SK-N-SH treated with all-trans-retinoic acid at 6 μM for 48 hours (cell line): ENCODE data around the gene TSN.

Experiments
- POU6F1 ChIP-seq: fragments of 250-450 bp; sonication (Bioruptor Pico); IDR thresholded peaks from 2 replicates; pipeline ENCODE4 v1.8.0; 2021; ENCODE audit warnings: low read depth, mild to moderate bottlenecking, moderate library complexity, borderline replicate concordance
- TF ChIP-seq, protein P1 (sequence below): fragments of 250-450 bp; sonication (Bioruptor Pico); IDR thresholded peaks from 2 replicates; pipeline ENCODE4 v1.5.1; 2020; ENCODE audit warnings: low read depth, mild to moderate bottlenecking, moderate library complexity

GRCh38 chr2:121748202-121748601, 7.2 kb upstream of the TSN start:
- TF ChIP-seq, protein P1, sequence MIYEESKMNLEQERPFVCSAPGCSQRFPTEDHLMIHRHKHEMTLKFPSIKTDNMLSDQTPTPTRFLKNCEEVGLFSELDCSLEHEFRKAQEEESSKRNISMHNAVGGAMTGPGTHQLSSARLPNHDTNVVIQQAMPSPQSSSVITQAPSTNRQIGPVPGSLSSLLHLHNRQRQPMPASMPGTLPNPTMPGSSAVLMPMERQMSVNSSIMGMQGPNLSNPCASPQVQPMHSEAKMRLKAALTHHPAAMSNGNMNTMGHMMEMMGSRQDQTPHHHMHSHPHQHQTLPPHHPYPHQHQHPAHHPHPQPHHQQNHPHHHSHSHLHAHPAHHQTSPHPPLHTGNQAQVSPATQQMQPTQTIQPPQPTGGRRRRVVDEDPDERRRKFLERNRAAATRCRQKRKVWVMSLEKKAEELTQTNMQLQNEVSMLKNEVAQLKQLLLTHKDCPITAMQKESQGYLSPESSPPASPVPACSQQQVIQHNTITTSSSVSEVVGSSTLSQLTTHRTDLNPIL (CRISPR knock-in tag): no peak
- TF ChIP-seq POU6F1: no peak
